ENCODE results near the gene COL9A3. TPM values are rescaled to one million over a fixed set of nuclear protein-coding genes. Genes with fewer than 3 reads are reported as not detected.

The COL9A3 gene
- total RNA-seq, 1 donor from 2014 or later: 1.8 TPM

- H3K27me3 Mint-ChIP-seq (ENCODE audit: unreplicated experiment): peaks cover 5% of the 10 kb centered on the region
- TF ChIP-seq CTCF (IDR thresholded peaks at IDR 0.05; ENCODE audit: unreplicated experiment): no peak
- H3K27ac Mint-ChIP-seq (ENCODE audit: unreplicated experiment): no peak overlapping the region
- no peaks in the 10 kb centered on the region for H3K36me3 Mint-ChIP-seq (ENCODE audit: low read depth, unreplicated experiment)
- no peaks in the 10 kb centered on the region for H3K4me1 Mint-ChIP-seq (ENCODE audit: unreplicated experiment)
- H3K9me3 Mint-ChIP-seq (ENCODE audit: unreplicated experiment): no peaks in the 10 kb centered on the region
- DNase-seq (ENCODE audit: low spot score): no peak
- H3K4me3 Mint-ChIP-seq (ENCODE audit: unreplicated experiment): no peak overlapping the region
Observed at GRCh38 chr20:62825986-62826645, 9.3 kb downstream of the COL9A3 start.

GRCh38 chr20:62826646-62827310 lies 9.9 kb downstream of the COL9A3 start:
- no peak overlapping the region for H3K4me3 Mint-ChIP-seq (ENCODE audit: unreplicated experiment)
- DNase-seq (ENCODE audit: low spot score): no peak
- H3K27ac Mint-ChIP-seq (ENCODE audit: unreplicated experiment): no peak overlapping the region
- peaks cover 5% of the 10 kb centered on the region for H3K27me3 Mint-ChIP-seq (ENCODE audit: unreplicated experiment)
- no peak for TF ChIP-seq CTCF (IDR thresholded peaks at IDR 0.05; ENCODE audit: unreplicated experiment)
- no peaks in the 10 kb centered on the region for H3K9me3 Mint-ChIP-seq (ENCODE audit: unreplicated experiment)
- no peaks in the 10 kb centered on the region for H3K36me3 Mint-ChIP-seq (ENCODE audit: low read depth, unreplicated experiment)
- H3K4me1 Mint-ChIP-seq (ENCODE audit: unreplicated experiment): no peaks in the 10 kb centered on the region

- TF ChIP-seq CTCF (IDR thresholded peaks at IDR 0.05; ENCODE audit: unreplicated experiment): no peak
- Mint-ChIP-seq H3K4me3 (ENCODE audit: unreplicated experiment) (no peak overlapping the region), H3K36me3 (ENCODE audit: low read depth, unreplicated experiment) (no peaks in the 10 kb centered on the region), H3K9me3 (ENCODE audit: unreplicated experiment) (no peaks in the 10 kb centered on the region), H3K4me1 (ENCODE audit: unreplicated experiment) (no peaks in the 10 kb centered on the region), H3K27me3 (ENCODE audit: unreplicated experiment) (peaks cover 5% of the 10 kb centered on the region), H3K27ac (ENCODE audit: unreplicated experiment) (no peak overlapping the region)
- DNase-seq (ENCODE audit: low spot score): no peak
Observed at GRCh38 chr20:62827311-62828038, 10.6 kb downstream of the COL9A3 start.

- TF ChIP-seq CTCF (IDR thresholded peaks at IDR 0.05; ENCODE audit: unreplicated experiment): no peak
- no peaks in the 10 kb centered on the region for H3K4me1 Mint-ChIP-seq (ENCODE audit: unreplicated experiment)
- H3K9me3 Mint-ChIP-seq (ENCODE audit: unreplicated experiment): no peaks in the 10 kb centered on the region
- no peak overlapping the region for H3K27ac Mint-ChIP-seq (ENCODE audit: unreplicated experiment)
- peaks cover 6% of the 10 kb centered on the region for H3K27me3 Mint-ChIP-seq (ENCODE audit: unreplicated experiment)
- H3K36me3 Mint-ChIP-seq (ENCODE audit: low read depth, unreplicated experiment): no peaks in the 10 kb centered on the region
- no peak for DNase-seq (ENCODE audit: low spot score)
- no peak overlapping the region for H3K4me3 Mint-ChIP-seq (ENCODE audit: unreplicated experiment)
Observed at GRCh38 chr20:62828051-62828450, 11.2 kb downstream of the COL9A3 start.

Data from endothelial cell (in vitro differentiated cells).